Measurements from ENCODE around the gene SYPL2.

GRCh38 chr1:109513110-109513710, 46.9 kb downstream of the SYPL2 start:
- TF ChIP-seq CTCF (IDR thresholded peaks at IDR 0.05) = no peak
- no peak for TF ChIP-seq POLR2A (IDR thresholded peaks at IDR 0.05)

Data from lower leg skin (tissue), 3 donors.